ENCODE measurements around the gene CIROP. TPM values are rescaled to one million over a fixed set of nuclear protein-coding genes. Genes with fewer than 3 reads are reported as not detected.

Gene CIROP
- total RNA-seq, 1 experiment from 2014 or later = 0.11 TPM

DNA sequence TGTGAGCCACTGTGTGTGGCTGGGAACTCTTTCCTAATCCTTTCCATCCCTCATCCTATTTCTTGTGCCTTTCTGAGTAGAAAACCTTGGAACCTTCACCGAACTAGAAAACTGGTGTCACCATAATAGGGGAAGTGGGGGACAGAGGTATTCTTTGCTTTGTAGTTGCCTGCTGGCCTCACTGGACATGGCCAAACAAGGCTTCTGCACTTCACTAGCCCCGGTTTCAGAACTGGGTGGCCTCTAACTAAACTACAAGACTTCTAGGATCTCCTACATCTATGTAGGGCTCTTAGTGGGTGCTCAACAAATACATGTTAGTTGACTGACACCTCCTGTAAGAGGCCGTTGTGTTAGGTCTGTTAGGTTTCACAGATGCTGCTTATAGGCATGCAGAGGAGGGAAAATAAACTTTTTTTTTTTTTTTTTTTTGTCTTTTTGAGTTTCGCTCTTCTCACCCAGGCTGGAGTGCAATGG is 597 bp upstream of the CIROP start:
- peaks cover 4% of the 10 kb centered on the region; the same call in 1 of the 2 replicates for H3K36me3 Mint-ChIP-seq
- peaks cover 17% of the 10 kb centered on the region for H3K27me3 Mint-ChIP-seq (ENCODE audit: low read depth)
- ChIA-PET CTCF (interaction anchor here (1.4 to 6.9 kb wide), 4 partner anchors 10 to 119 kb away, joined by 4 to 43 read pairs (median 7); partner anchors contain the start of genes ACIN1 and C14orf119), POLR2A (interaction anchor here (0.7 kb wide), 1 partner anchor 62 kb away, joined by 4 read pairs; no protein-coding TSS in a partner anchor)
- no peak overlapping the region; the same call in 1 of the 2 replicates for H3K27ac Mint-ChIP-seq
- DNase-seq (ENCODE audit: low spot score) (no peak), ATAC-seq (no peak)
- H3K4me1 Mint-ChIP-seq = peaks cover 40% of the 10 kb centered on the region
- no peaks in the 10 kb centered on the region for H3K9me3 Mint-ChIP-seq
- TF ChIP-seq TCF7 (CRISPR knock-in tag; IDR thresholded peaks at IDR 0.05; ENCODE audit: low read depth) (no peak), CREM (CRISPR knock-in tag; IDR thresholded peaks at IDR 0.05) (no peak), ZNF232 (CRISPR knock-in tag; IDR thresholded peaks at IDR 0.05) (no peak), CBFB (CRISPR knock-in tag; IDR thresholded peaks at IDR 0.05; ENCODE audit: low read depth) (no peak), NFYB (CRISPR knock-in tag; conservative IDR thresholded peaks at IDR 0.05; ENCODE audit: low read depth) (no peak), TEAD1 (CRISPR knock-in tag; IDR thresholded peaks at IDR 0.05) (no peak), GTF2I (CRISPR knock-in tag; conservative IDR thresholded peaks at IDR 0.05) (no peak), SOX15 (CRISPR knock-in tag; IDR thresholded peaks at IDR 0.05) (no peak)
- TF ChIP-seq, protein P1, sequence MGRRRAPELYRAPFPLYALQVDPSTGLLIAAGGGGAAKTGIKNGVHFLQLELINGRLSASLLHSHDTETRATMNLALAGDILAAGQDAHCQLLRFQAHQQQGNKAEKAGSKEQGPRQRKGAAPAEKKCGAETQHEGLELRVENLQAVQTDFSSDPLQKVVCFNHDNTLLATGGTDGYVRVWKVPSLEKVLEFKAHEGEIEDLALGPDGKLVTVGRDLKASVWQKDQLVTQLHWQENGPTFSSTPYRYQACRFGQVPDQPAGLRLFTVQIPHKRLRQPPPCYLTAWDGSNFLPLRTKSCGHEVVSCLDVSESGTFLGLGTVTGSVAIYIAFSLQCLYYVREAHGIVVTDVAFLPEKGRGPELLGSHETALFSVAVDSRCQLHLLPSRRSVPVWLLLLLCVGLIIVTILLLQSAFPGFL (CRISPR knock-in tag; IDR thresholded peaks at IDR 0.05; ENCODE audit: borderline replicate concordance) = no peak
- TF ChIP-seq, protein P2, sequence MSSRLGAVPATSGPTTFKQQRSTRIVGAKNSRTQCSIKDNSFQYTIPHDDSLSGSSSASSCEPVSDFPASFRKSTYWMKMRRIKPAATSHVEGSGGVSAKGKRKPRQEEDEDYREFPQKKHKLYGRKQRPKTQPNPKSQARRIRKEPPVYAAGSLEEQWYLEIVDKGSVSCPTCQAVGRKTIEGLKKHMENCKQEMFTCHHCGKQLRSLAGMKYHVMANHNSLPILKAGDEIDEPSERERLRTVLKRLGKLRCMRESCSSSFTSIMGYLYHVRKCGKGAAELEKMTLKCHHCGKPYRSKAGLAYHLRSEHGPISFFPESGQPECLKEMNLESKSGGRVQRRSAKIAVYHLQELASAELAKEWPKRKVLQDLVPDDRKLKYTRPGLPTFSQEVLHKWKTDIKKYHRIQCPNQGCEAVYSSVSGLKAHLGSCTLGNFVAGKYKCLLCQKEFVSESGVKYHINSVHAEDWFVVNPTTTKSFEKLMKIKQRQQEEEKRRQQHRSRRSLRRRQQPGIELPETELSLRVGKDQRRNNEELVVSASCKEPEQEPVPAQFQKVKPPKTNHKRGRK (CRISPR knock-in tag; IDR thresholded peaks at IDR 0.05; ENCODE audit: borderline replicate concordance) = no peak
- TF ChIP-seq, protein P3, sequence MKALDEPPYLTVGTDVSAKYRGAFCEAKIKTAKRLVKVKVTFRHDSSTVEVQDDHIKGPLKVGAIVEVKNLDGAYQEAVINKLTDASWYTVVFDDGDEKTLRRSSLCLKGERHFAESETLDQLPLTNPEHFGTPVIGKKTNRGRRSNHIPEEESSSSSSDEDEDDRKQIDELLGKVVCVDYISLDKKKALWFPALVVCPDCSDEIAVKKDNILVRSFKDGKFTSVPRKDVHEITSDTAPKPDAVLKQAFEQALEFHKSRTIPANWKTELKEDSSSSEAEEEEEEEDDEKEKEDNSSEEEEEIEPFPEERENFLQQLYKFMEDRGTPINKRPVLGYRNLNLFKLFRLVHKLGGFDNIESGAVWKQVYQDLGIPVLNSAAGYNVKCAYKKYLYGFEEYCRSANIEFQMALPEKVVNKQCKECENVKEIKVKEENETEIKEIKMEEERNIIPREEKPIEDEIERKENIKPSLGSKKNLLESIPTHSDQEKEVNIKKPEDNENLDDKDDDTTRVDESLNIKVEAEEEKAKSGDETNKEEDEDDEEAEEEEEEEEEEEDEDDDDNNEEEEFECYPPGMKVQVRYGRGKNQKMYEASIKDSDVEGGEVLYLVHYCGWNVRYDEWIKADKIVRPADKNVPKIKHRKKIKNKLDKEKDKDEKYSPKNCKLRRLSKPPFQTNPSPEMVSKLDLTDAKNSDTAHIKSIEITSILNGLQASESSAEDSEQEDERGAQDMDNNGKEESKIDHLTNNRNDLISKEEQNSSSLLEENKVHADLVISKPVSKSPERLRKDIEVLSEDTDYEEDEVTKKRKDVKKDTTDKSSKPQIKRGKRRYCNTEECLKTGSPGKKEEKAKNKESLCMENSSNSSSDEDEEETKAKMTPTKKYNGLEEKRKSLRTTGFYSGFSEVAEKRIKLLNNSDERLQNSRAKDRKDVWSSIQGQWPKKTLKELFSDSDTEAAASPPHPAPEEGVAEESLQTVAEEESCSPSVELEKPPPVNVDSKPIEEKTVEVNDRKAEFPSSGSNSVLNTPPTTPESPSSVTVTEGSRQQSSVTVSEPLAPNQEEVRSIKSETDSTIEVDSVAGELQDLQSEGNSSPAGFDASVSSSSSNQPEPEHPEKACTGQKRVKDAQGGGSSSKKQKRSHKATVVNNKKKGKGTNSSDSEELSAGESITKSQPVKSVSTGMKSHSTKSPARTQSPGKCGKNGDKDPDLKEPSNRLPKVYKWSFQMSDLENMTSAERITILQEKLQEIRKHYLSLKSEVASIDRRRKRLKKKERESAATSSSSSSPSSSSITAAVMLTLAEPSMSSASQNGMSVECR (CRISPR knock-in tag; IDR thresholded peaks at IDR 0.05; ENCODE audit: borderline replicate concordance) = no peak
- no peak overlapping the region for H3K4me3 Mint-ChIP-seq

DNA sequence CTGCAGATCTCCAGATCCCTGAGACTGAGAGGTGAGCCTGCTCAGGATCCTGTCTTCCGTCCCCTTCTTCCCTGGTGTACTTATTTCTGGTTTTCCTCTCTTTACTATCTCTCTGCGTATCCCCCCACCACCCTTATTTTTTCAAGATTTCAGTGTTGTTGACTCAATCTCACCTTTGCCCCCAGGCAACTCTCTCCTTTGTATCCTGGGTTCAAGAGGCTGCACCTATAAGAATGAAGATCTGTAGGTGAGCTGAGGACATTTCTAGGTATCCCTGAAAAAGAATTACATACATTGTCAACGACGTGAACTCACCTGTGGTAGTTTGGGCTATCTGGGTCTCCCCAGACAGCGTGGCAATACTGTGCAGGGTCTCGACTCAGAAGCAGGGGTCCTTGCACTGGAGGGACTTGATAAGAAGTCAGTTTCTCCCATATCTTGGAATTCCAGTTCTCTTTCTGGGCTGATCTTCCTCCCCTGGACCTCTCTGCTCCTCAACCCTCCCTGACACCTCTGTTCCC is 659 bp downstream of the CIROP start:
- peaks cover 17% of the 10 kb centered on the region for H3K27me3 Mint-ChIP-seq (ENCODE audit: low read depth)
- no peaks in the 10 kb centered on the region for H3K9me3 Mint-ChIP-seq
- ChIA-PET CTCF (interaction anchor here (0.8 to 6.9 kb wide), 5 partner anchors 9 to 35 kb away, joined by 3 to 43 read pairs (median 4); partner anchors contain the start of genes ACIN1 and C14orf119), POLR2A (interaction anchor here (1.1 kb wide), 1 partner anchor 10 kb away, joined by 3 read pairs; no protein-coding TSS in a partner anchor)
- H3K4me3 Mint-ChIP-seq = no peak overlapping the region
- no peak for DNase-seq (ENCODE audit: low spot score)
- ATAC-seq = no peak
- no peak overlapping the region; the same call in 1 of the 2 replicates for H3K27ac Mint-ChIP-seq
- H3K36me3 Mint-ChIP-seq = peaks cover 5% of the 10 kb centered on the region
- H3K4me1 Mint-ChIP-seq = peaks cover 51% of the 10 kb centered on the region
- TF ChIP-seq, protein P4, sequence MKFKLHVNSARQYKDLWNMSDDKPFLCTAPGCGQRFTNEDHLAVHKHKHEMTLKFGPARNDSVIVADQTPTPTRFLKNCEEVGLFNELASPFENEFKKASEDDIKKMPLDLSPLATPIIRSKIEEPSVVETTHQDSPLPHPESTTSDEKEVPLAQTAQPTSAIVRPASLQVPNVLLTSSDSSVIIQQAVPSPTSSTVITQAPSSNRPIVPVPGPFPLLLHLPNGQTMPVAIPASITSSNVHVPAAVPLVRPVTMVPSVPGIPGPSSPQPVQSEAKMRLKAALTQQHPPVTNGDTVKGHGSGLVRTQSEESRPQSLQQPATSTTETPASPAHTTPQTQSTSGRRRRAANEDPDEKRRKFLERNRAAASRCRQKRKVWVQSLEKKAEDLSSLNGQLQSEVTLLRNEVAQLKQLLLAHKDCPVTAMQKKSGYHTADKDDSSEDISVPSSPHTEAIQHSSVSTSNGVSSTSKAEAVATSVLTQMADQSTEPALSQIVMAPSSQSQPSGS (CRISPR knock-in tag; IDR thresholded peaks at IDR 0.05; ENCODE audit: borderline replicate concordance, low read depth) = no peak
- no peak for TF ChIP-seq GTF2I (CRISPR knock-in tag; conservative IDR thresholded peaks at IDR 0.05)
- TF ChIP-seq ESRRA (CRISPR knock-in tag; IDR thresholded peaks at IDR 0.05; ENCODE audit: borderline replicate concordance) = no peak
- TF ChIP-seq, protein P5, sequence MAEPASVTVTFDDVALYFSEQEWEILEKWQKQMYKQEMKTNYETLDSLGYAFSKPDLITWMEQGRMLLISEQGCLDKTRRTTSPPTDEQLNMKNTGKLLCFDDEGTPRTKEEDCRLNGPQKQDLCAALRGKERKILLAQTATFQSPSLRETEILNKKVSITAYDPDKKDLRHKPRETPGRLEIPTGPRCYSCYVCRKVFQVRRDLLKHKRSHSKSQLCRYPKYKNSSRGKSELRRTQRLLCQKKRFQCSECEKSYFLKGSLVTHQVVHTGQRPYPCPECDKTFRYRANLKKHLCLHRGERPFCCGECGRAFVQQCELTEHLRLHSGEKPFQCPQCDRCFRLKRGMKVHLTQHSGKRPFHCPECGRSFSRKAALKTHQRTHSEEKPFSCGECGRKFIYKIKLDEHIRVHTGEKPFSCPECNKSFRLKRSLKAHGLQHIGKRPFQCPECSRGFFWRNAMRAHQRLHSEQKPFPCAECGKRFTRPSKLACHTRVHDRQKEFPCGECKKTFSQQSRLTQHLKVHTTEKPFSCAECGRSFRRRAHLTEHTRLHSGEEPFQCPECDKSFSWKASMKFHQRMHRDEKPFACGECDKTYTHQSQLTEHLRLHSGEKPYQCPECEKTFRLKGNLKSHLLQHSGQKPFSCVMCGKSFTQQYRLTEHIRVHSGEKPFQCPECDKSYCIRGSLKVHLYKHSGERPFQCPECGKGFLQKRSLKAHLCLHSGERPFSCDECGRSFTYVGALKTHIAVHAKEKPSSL (CRISPR knock-in tag; conservative IDR thresholded peaks at IDR 0.05) = no peak
- TF ChIP-seq ZNF121 (CRISPR knock-in tag; IDR thresholded peaks at IDR 0.05) = no peak
- TF ChIP-seq, protein P6, sequence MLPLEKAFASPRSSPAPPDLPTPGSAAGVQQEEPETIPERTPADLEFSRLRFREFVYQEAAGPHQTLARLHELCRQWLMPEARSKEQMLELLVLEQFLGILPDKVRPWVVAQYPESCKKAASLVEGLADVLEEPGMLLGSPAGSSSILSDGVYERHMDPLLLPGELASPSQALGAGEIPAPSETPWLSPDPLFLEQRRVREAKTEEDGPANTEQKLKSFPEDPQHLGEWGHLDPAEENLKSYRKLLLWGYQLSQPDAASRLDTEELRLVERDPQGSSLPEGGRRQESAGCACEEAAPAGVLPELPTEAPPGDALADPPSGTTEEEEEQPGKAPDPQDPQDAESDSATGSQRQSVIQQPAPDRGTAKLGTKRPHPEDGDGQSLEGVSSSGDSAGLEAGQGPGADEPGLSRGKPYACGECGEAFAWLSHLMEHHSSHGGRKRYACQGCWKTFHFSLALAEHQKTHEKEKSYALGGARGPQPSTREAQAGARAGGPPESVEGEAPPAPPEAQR (CRISPR knock-in tag; IDR thresholded peaks at IDR 0.05) = no peak
- TF ChIP-seq ZNF317 (CRISPR knock-in tag; IDR thresholded peaks at IDR 0.05; ENCODE audit: borderline replicate concordance, low read depth) = no peak
- TF ChIP-seq, protein P7, sequence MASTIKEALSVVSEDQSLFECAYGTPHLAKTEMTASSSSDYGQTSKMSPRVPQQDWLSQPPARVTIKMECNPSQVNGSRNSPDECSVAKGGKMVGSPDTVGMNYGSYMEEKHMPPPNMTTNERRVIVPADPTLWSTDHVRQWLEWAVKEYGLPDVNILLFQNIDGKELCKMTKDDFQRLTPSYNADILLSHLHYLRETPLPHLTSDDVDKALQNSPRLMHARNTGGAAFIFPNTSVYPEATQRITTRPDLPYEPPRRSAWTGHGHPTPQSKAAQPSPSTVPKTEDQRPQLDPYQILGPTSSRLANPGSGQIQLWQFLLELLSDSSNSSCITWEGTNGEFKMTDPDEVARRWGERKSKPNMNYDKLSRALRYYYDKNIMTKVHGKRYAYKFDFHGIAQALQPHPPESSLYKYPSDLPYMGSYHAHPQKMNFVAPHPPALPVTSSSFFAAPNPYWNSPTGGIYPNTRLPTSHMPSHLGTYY (CRISPR knock-in tag; IDR thresholded peaks at IDR 0.05) = no peak
- TF ChIP-seq, protein P8, sequence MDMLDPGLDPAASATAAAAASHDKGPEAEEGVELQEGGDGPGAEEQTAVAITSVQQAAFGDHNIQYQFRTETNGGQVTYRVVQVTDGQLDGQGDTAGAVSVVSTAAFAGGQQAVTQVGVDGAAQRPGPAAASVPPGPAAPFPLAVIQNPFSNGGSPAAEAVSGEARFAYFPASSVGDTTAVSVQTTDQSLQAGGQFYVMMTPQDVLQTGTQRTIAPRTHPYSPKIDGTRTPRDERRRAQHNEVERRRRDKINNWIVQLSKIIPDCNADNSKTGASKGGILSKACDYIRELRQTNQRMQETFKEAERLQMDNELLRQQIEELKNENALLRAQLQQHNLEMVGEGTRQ (CRISPR knock-in tag; IDR thresholded peaks at IDR 0.05) = no peak

All from WTC11 (cell line).